H1 (cell line): ENCODE data around the gene IRX4. TPM values are rescaled to one million over a fixed set of nuclear protein-coding genes. Genes with fewer than 3 reads are reported as not detected.
"Not testable (repeated sequence)": the region's sequence is repeated elsewhere in the genome, so short reads cannot be mapped to it uniquely, and the experiment has no call there.

Experiments
- CTCF ChIA-PET: fragments of 300-600 bp; sonication (Branson Sonifier 250); formaldehyde crosslinking; loops from one replicate; lab custom pipeline; 2021; ENCODE audit not compliant: partially characterized antibody; lab: Charles Lee
- POLR2A ChIA-PET: fragments of 300-600 bp; sonication (Branson Sonifier 250); formaldehyde crosslinking; loops from one replicate; lab custom pipeline; 2021; ENCODE audit warnings: inconsistent platforms; ENCODE audit not compliant: partially characterized antibody; lab: Charles Lee
- DNase-seq, 2 experiments: peaks; one replicate each; pipeline versions ENCODE4 v3.0.0 to v3.0.0-alpha.2; 2010 to 2022; ENCODE audit warnings: low spot score in 2 of 2, low read depth in 1 of 2, mixed read lengths in 1 of 2
- FAIRE-seq: peaks from 2 replicates; lab custom pipeline; 2011; peaks lifted over from hg19 to GRCh38; lab: Jason Lieb, UNC
- H2AFZ ChIP-seq: 2 replicates; pipeline ENCODE4 v1.8.1; 2012; ENCODE audit warnings: low read length, inconsistent platforms
- H2AK5ac ChIP-seq: 2 replicates; pipeline ENCODE4 v1.6.1; 2013; ENCODE audit warnings: low read depth, low read length
- H2BK120ac ChIP-seq: replicated peaks from 2 replicates; pipeline ENCODE3; 2013; ENCODE audit warnings: low read depth, low read length, inconsistent platforms
- H2BK12ac ChIP-seq: 2 replicates; pipeline ENCODE4 v1.6.1; 2013; ENCODE audit warnings: low read depth, low read length
- H2BK15ac ChIP-seq: 2 replicates; pipeline ENCODE4 v1.6.1; 2013; ENCODE audit warnings: low read length
- H2BK20ac ChIP-seq: 2 replicates; pipeline ENCODE4 v1.6.1; 2013; ENCODE audit warnings: low read length
- H2BK5ac ChIP-seq: 2 replicates; pipeline ENCODE4 v1.6.1; 2013; ENCODE audit warnings: low read depth, low read length
- H3K14ac ChIP-seq: 2 replicates; pipeline ENCODE4 v1.6.1; 2013; ENCODE audit warnings: inconsistent platforms; ENCODE audit not compliant: insufficient read length
- H3K18ac ChIP-seq: 2 replicates; pipeline ENCODE4 v1.6.1; 2013; ENCODE audit warnings: low read length; ENCODE audit errors: extremely low read depth
- H3K23ac ChIP-seq: 2 replicates; pipeline ENCODE4 v1.6.1; 2013; ENCODE audit warnings: inconsistent platforms; ENCODE audit not compliant: insufficient read length
- H3K23me2 ChIP-seq: 2 replicates; pipeline ENCODE4 v1.6.1; 2013; ENCODE audit warnings: low read depth, low read length
- H3K27ac ChIP-seq: 2 replicates; pipeline ENCODE4 v1.6.1; 2011; ENCODE audit warnings: low read depth, low read length, inconsistent platforms
- H3K27me3 ChIP-seq, 4 experiments: replicated peaks in 1 of 4; 1 replicate in 1 of 4; 2 replicates in 3 of 4; pipeline versions ENCODE4 v1.6.1 to v1.8.1; 2011 to 2013; ENCODE audit warnings: low read length in 3 of 4, mild to moderate bottlenecking in 3 of 4, inconsistent platforms in 2 of 4, mixed read lengths in 2 of 4, moderate library complexity in 1 of 4; ENCODE audit not compliant: control insufficient read depth in 3 of 4, insufficient read depth in 3 of 4; ENCODE audit errors: extremely low read depth in 1 of 4
- H3K36me3 ChIP-seq, 4 experiments: 2 replicates each; pipeline versions ENCODE4 v1.6.1 to v1.8.1; 2011 to 2013; ENCODE audit warnings: mild to moderate bottlenecking in 4 of 4, low read length in 3 of 4, moderate library complexity in 2 of 4, control low read depth in 1 of 4, inconsistent platforms in 1 of 4; ENCODE audit not compliant: insufficient read depth in 4 of 4, control insufficient read depth in 2 of 4
- H3K4ac ChIP-seq: replicated peaks from 2 replicates; pipeline ENCODE3; 2013; ENCODE audit warnings: low read length, low read depth, mixed read lengths, inconsistent platforms; ENCODE audit not compliant: insufficient read length
- H3K4me1 ChIP-seq, 4 experiments: replicated peaks in 1 of 4; 1 replicate in 1 of 4; 2 replicates in 3 of 4; pipeline versions ENCODE4 v1.6.1 to v1.8.1; 2011 to 2013; ENCODE audit warnings: low read length in 3 of 4, inconsistent platforms in 2 of 4, mixed read lengths in 1 of 4; ENCODE audit not compliant: insufficient read depth in 4 of 4, control insufficient read depth in 3 of 4
- H3K4me2 ChIP-seq, 2 experiments: 2 replicates each; pipeline versions ENCODE4 v1.6.1 to v1.8.1; 2011 to 2013; ENCODE audit warnings: low read depth in 2 of 2, low read length in 2 of 2, control low read depth in 1 of 2, inconsistent platforms in 1 of 2, mild to moderate bottlenecking in 1 of 2; ENCODE audit not compliant: insufficient read depth in 1 of 2
- H3K4me3 ChIP-seq, 4 experiments: fragments of 200-600, 300-600 bp in 1 of 4; sonication (generic), shearing (Covaris generic), sonication (Bioruptor Twin) in 1 of 4; 2 replicates each; pipeline versions ENCODE4 v1.5.1 to v1.8.1; 2011 to 2016; ENCODE audit warnings: low read length in 4 of 4, low read depth in 3 of 4, control low read depth in 2 of 4, inconsistent platforms in 2 of 4, mild to moderate bottlenecking in 2 of 4, mixed read lengths in 1 of 4, moderate library complexity in 1 of 4; ENCODE audit not compliant: insufficient read depth in 2 of 4; ENCODE audit errors: extremely low read depth in 1 of 4
- H3K56ac ChIP-seq: replicated peaks from 2 replicates; pipeline ENCODE3; 2013; ENCODE audit warnings: low read depth, mild to moderate bottlenecking, mixed read lengths, low read length, inconsistent platforms; ENCODE audit not compliant: insufficient read length
- H3K79me1 ChIP-seq: 2 replicates; pipeline ENCODE4 v1.6.1; 2013; ENCODE audit warnings: low read depth, low read length, control low read depth
- H3K79me2 ChIP-seq, 2 experiments: 2 replicates each; pipeline versions ENCODE4 v1.6.1 to v1.8.1; 2012 to 2013; ENCODE audit warnings: low read length in 2 of 2, mild to moderate bottlenecking in 2 of 2, inconsistent platforms in 1 of 2; ENCODE audit not compliant: insufficient read depth in 2 of 2, control insufficient read depth in 1 of 2
- H3K9ac ChIP-seq, 4 experiments: replicated peaks in 1 of 4; 1 replicate in 1 of 4; 2 replicates in 3 of 4; pipeline versions ENCODE4 v1.6.1 to v1.8.1; 2011 to 2013; ENCODE audit warnings: low read depth in 3 of 4, low read length in 3 of 4, control low read depth in 2 of 4, mild to moderate bottlenecking in 2 of 4, moderate library complexity in 2 of 4, inconsistent platforms in 1 of 4; ENCODE audit errors: extremely low read depth in 1 of 4
- H3K9me3 ChIP-seq, 2 experiments: 2 replicates each; pipeline versions ENCODE4 v1.6.1 to v1.8.1; 2012 to 2013; ENCODE audit warnings: mild to moderate bottlenecking in 2 of 2, moderate library complexity in 2 of 2, control low read depth in 1 of 2, inconsistent platforms in 1 of 2, low read depth in 1 of 2, low read length in 1 of 2, mixed read lengths in 1 of 2; ENCODE audit not compliant: insufficient read depth in 2 of 2
- H4K20me1 ChIP-seq, 2 experiments: replicated peaks in 1 of 2; 2 replicates each; pipeline versions ENCODE3 to v1.8.1; 2011 to 2013; ENCODE audit warnings: inconsistent platforms in 2 of 2, low read length in 2 of 2, mild to moderate bottlenecking in 1 of 2; ENCODE audit not compliant: insufficient read depth in 2 of 2, control insufficient read depth in 1 of 2
- H4K5ac ChIP-seq: 2 replicates; pipeline ENCODE4 v1.6.1; 2013; ENCODE audit warnings: low read length, low read depth, mixed read lengths, inconsistent platforms; ENCODE audit not compliant: insufficient read length
- H4K8ac ChIP-seq: 2 replicates; pipeline ENCODE4 v1.8.0; 2013; ENCODE audit warnings: mild to moderate bottlenecking, moderate library complexity, low read length, inconsistent platforms; ENCODE audit not compliant: insufficient read depth; ENCODE audit errors: extremely low read depth
- H4K91ac ChIP-seq: replicated peaks from 2 replicates; pipeline ENCODE3; 2013; ENCODE audit warnings: low read length, mixed read lengths, inconsistent platforms; ENCODE audit not compliant: insufficient read length
- ASH2L ChIP-seq: fragments of 200-600, 300-600 bp; sonication (generic); IDR thresholded peaks from one replicate; pipeline ENCODE4 v1.7.1; 2017; ENCODE audit warnings: low read length
- WGBS, 2 experiments: shearing (Covaris generic) in 1 of 2; methylation state at CpG; one replicate each; pipeline versions ENCODE4 v1.1.6 to v1.1.7; 2013 to 2015; ENCODE audit warnings: low lambda C conversion rate in 2 of 2, mixed read lengths in 2 of 2, inconsistent platforms in 1 of 2, low coverage in 1 of 2, missing lambda C conversion rate in 1 of 2; ENCODE audit not compliant: insufficient replicate concordance in 2 of 2, insufficient coverage in 1 of 2, insufficient read length in 1 of 2; ENCODE audit errors: extremely low coverage in 1 of 2, missing lambda C conversion rate in 1 of 2; 5-methylcytosine and 5-hydroxymethylcytosine counted together
- polyA plus RNA-seq, 7 experiments: library from polyadenylated mRNA; depleted of rRNA in 3 of 7; stranded (reverse) in 5 of 7; unstranded in 2 of 7; fragments of >200 nt in 5 of 7; fragments of 200-250 nt in 2 of 7; gene quantifications; 1 replicate in 5 of 7; 2 replicates in 1 of 7; 4 replicates in 1 of 7; pipeline versions ENCODE4 v1.2.1 to v1.2.3, GENCODE V29; 2011 to 2013; ENCODE audit warnings: missing spikeins in 2 of 7, mixed read lengths in 2 of 7
- total RNA-seq: library from RNA; stranded (reverse); fragmentation: NEBNext Ultra II Directional; extraction: Animal tissue kit (Norgen Biotek cat#: 25700); gene quantifications from 2 replicates; pipeline ENCODE4 v1.2.1, GENCODE V29; 2021

IRX4 gene
- total and polyA plus RNA-seq, 2 of the 8 experiments (the other 6 are each of a cell fraction or from before 2014, with no cell fraction given), result 0.45 to 1.2 TPM

DNA sequence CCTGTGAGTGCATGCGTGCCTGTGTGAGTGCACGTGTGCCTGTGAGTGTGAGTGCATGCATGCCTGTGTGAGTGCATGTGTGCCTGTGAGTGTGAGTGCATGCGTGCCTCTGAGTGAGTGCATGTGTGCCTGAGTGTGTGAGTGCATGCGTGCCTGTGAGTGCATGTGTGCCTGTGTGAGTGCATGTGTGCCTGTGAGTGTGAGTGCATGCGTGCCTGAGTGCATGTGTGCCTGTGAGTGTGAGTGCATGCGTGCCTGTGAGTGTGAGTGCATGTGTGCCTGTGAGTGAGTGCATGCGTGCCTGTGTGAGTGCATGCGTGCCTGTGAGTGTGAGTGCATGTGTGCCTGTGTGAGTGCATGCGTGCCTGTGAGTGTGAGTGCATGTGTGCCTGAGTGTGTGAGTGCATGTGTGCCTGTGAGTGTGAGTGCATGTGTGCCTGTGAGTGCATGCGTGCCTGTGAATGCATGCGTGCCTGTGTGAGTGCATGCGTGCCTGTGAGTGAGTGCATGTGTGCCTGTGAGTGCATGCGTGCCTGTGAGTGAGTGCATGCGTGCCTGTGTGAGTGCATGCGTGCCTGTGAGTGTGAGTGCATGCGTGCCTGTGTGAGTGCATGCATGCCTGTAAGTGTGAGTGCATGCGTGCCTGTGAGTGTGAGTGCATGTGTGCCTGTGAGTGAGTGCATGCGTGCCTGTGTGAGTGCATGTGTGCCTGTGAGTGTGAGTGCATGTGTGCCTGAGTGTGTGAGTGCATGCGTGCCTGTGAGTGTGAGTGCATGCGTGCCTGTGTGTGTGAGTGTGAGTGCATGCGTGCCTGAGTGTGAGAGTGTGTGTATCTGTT, 12.1 kb downstream of the IRX4 start:
- POLR2A ChIA-PET, H2BK12ac ChIP-seq, H4K20me1 ChIP-seq, H2AFZ ChIP-seq, H3K14ac ChIP-seq, H3K4me2 ChIP-seq, H3K36me3 ChIP-seq, H2BK15ac ChIP-seq, H3K27ac ChIP-seq, H3K79me2 ChIP-seq, H3K9me3 ChIP-seq, H3K23ac ChIP-seq, H3K79me1 ChIP-seq, DNase-seq, H2BK120ac ChIP-seq, H3K4ac ChIP-seq, H2BK20ac ChIP-seq, FAIRE-seq, CTCF ChIA-PET, H4K5ac ChIP-seq, H3K18ac ChIP-seq, H3K9ac ChIP-seq, H4K91ac ChIP-seq, H3K56ac ChIP-seq, H3K4me3 ChIP-seq, H4K8ac ChIP-seq: not testable (repeated sequence)
- WGBS, 2 experiments, result 89% methylated on average over 20 of the region's 21 CpGs; no CpG with 5 or more reads in 1 of the 2 experiments
- TF ChIP-seq ASH2L, result peak; percentile 99
- H3K27me3 ChIP-seq, result peaks cover 12 to 49% (median 38%) of the 10 kb centered on the region in 4 experiments
- H2AK5ac ChIP-seq, result peak overlapping the region; percentile 98
- H3K4me1 ChIP-seq, result peaks cover 0 to 15% (median 6%) of the 10 kb centered on the region in 4 experiments; a peak in 5 of 7 replicates
- H3K23me2 ChIP-seq, result peaks cover 13% of the 10 kb centered on the region
- H2BK5ac ChIP-seq, result 0 out of 2 replicates have a peak overlapping the region, but pooled peaks have one; percentile 21
